HG03097 (cell line): ENCODE data around the gene NRG3.

Experiments
- ATAC-seq: cut with Tn5 transposase; IDR thresholded peaks from one replicate; pipeline ENCODE4 v1.9.1; 2021; ENCODE audit not compliant: unreplicated experiment, low FRiP score

The NRG3 gene

GRCh38 chr10:82194419-82194818 lies 319.4 kb downstream of the NRG3 start:
- ATAC-seq, result no peak

DNA sequence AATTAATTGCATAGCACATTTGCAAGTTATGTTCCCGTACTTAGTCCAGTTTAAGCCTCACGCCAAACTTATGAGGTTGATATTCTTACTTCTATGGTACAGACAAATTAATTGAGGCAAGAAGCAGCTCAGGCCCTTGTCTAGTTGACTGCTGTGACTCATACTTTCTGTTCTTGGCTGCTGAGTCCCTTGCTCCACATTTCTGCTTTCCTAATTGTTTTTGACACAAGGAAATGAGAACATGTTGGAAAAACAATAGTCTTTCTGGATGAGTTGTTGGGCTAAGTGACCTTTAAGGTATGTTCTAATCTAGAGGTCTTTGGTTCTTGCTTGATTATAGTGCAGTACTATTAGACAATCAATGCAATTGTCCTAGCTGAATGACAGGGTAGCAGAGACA lies 331.8 kb downstream of the NRG3 start:
- no peak for ATAC-seq

- ATAC-seq, result no peak
Measured at GRCh38 chr10:82208726-82209125, 333.7 kb downstream of the NRG3 start.

- ATAC-seq, result no peak
Measured at GRCh38 chr10:82210331-82210730, 335.3 kb downstream of the NRG3 start.

- no peak for ATAC-seq
Measured at GRCh38 chr10:82211346-82211745, 336.4 kb downstream of the NRG3 start.

DNA sequence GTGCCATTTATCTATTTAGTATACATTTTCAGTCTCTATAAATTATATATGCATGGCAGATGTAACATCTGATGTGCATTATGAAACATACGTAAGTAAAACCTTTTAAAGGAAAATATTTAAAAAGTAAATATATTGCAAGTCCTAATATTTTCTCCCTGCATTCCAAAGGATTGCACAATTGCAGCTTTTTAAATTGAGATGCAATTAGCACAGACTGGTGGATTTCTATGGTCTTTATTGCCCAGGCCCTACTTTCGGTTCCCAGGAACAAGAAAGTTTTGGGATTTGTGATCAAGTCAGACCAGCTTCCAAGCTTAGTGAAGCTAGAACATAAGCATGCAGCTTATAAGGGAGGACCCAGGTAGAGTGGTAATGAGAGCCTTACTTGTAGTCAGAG lies 337.8 kb downstream of the NRG3 start:
- ATAC-seq, result no peak

- ATAC-seq, result no peak
Measured at GRCh38 chr10:82213784-82214183, 338.8 kb downstream of the NRG3 start.

DNA sequence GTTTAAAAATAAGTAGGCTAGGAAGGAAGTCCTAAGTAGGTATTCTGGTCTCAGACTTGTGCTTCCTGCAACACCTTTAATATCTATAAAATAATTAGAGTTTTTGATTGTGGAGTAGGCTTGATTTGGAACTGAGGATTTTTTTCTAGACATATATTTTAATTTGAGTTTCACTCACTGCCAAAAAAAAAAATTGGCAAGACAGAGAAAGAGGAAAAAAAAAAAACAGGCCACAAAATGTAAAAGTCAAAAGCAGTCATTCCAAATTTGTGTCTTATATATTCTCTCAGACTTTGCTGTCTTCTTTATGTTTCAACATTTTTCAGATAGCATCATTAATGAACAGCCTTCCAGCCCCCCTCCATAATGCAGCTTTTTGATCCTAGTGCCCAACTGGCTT lies 346.1 kb downstream of the NRG3 start:
- no peak for ATAC-seq

- ATAC-seq, result no peak
Measured at GRCh38 chr10:82221601-82222149, 346.7 kb downstream of the NRG3 start.

- no peak for ATAC-seq
Measured at GRCh38 chr10:82228701-82229100, 353.7 kb downstream of the NRG3 start.

GRCh38 chr10:82234173-82234572 lies 359.2 kb downstream of the NRG3 start:
- ATAC-seq, result no peak

DNA sequence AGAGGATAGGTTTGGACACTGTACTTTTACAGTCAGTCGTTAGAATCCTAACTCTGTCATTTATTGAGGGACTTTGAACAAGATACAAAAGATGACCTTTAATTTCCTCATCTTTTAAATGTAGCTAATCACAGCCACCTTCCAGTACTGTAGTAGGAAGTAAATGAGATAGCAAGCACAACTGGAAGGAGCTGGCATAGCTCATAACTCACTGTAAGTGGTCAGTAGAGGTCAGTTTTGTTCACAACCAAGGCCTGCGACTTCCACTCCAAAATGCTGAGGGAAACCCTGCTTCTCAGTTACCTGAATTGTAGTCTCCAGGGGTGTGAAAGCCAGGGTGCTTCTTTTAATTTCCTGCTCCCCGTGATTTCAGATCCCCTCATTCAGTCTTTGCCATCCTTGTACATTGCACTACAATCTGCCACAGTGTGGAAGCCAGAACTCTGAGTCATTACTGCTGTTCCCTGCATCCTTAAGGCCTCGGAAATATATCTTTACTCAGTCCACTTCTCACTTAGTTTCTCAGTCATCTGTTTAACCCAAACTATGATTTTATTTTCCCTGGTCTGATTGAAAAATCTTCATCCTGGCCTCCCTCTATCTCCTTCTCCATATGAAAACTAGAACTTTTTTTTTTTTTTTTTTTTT lies 361.2 kb downstream of the NRG3 start:
- no peak for ATAC-seq

- ATAC-seq, result no peak
Measured at GRCh38 chr10:82238291-82238690, 363.3 kb downstream of the NRG3 start.

DNA sequence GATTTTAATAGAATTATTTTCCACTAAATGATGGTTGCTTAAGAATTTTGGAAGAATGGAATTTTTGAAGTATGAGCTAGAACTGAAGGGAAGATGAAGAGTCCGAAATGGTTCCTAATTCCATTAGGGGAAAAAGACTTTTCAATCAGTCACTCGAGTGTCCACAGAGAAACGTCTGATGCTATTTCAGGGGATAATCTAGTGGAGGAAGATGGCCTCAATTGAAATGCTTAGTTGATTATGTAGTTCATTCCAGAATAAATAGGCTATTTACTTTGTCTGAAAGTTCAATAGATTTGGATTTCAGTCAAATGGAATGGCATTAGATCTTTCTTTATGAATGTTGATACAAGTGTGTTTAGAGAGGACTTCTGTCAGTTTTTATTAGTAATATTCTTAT lies 365.4 kb downstream of the NRG3 start:
- no peak for ATAC-seq

DNA sequence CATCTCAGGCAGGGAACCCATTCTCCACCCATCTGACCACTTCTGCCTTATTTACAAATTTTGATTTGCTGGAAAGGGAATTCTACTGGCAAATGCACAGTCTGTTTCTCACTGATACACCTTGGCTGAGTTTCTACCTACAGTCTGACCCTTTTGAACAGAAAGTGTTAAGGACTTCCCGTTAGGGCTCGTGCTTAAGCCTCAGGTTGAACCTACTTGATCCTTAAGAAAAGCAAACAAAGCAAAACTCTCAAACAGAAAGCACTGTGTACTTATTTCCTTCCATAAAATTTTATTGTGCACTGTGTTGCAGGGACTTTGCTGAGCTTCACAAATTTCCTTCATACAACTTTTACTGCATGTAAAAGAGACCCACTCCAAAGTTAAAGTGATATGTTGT lies 367.8 kb downstream of the NRG3 start:
- ATAC-seq, result no peak

- no peak for ATAC-seq
Measured at GRCh38 chr10:82245157-82245556, 370.2 kb downstream of the NRG3 start.

DNA sequence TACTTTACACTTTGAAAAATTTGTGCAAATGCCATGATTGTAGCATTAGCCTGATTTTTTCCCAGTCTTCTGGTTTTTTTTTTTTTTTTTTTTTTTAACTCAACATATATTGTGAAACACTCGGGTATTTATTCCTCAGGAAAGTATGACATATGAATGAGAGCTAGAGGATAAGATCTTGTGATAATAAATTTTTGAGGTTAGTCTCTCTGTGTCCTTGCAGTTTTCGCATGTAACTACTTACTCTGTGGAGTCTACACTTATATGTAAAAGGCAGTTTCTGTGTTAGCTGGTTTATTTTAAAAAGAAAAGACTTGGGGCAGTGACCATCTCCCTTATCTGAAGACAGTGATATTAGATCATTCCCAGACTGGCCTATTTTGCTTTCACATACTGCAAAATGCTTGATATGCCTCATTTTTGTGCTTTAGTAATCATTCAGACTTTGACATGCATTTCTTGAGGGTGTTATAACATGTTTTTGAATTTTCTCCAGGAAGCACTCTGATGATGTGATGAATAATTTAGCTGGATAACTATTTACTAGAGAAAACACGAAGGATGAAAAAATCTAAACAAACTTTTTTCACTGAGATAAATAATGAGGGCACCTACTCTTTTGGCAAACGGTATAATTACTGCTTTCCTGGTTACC lies 371.0 kb downstream of the NRG3 start:
- ATAC-seq, result no peak

GRCh38 chr10:82249141-82249540 lies 374.1 kb downstream of the NRG3 start:
- ATAC-seq, result no peak

- ATAC-seq, result no peak
Measured at GRCh38 chr10:82251222-82251906, 376.4 kb downstream of the NRG3 start.

DNA sequence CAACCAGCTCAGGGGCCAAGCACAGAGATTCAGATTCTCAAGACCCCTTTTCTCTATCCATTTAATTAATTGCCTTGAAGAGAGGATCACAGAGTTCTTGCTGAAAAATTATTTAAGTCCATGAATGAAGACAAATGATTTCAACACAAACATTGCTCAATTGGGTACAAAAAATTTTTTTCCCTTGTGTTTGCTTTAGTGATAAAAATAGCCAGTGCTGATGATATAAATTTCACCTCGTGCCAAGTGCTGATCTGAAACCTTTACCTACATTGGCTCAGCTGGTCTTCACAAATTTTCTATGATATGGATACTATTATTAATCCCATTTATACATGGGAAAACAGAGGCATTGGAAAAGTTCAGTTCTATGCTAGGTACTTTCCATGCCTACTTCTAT lies 377.1 kb downstream of the NRG3 start:
- ATAC-seq, result no peak

GRCh38 chr10:82254237-82254636 lies 379.2 kb downstream of the NRG3 start:
- no peak for ATAC-seq

DNA sequence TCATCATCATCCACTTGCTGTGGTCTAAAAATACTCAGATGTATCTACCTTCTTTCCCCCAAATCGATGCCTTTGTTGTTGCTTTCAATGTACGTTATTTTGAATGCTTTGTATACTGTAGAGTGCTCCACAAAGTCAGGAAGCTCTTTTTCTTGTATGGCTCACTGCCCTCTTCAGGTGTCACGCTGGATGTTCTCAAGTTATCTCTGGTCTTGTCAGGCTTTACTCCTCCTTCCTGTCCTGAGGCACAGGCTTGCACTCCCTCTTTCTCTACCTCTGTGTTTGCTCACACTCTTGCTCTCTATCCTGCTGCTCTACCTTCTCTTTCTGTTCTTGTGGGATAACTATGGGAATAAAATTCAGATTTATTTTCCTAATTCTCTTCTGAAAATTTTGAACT lies 381.3 kb downstream of the NRG3 start:
- no peak for ATAC-seq
